Left colon (tissue), 2 donors: ENCODE measurements around the gene SLC6A11. TPM values are rescaled to one million over a fixed set of nuclear protein-coding genes. Genes with fewer than 3 reads are reported as not detected.

Experiments
- ATAC-seq: fragments of 200-7000 bp; cut with Tn5 transposase; one replicate; pipeline ENCODE4 v1.9.1; 2020; ENCODE audit warnings: mild to moderate bottlenecking, moderate library complexity
- DNase-seq, 2 donors: peaks; one replicate each; pipeline ENCODE4 v3.0.0-alpha.2; 2020
- intact Hi-C, 2 donors: fragments of 100-400 bp; cut with DNase I in 1 of 2; cut with micrococcal nuclease in 1 of 2; formaldehyde crosslinking; loops; one replicate each; pipeline versions ENCODE4 v1.11.2 to v1.14.0; 2022; cut with DNase I, micrococcal nuclease
- total RNA-seq, 2 donors: library from RNA; stranded (reverse); fragmentation: NEBNext Ultra II Directional; extraction: Animal tissue kit (Norgen Biotek cat#: 25700); gene quantifications; one replicate each; pipeline ENCODE4 v1.2.1, GENCODE V29; 2021
- donor health status: DM: no; HTN: no; CAD: no.
- donor health status: DM: yes; HTN: yes; CAD: no.

The SLC6A11 gene
- total RNA-seq, 2 donors from 2014 or later: 0.08 TPM; not detected in 1

DNA sequence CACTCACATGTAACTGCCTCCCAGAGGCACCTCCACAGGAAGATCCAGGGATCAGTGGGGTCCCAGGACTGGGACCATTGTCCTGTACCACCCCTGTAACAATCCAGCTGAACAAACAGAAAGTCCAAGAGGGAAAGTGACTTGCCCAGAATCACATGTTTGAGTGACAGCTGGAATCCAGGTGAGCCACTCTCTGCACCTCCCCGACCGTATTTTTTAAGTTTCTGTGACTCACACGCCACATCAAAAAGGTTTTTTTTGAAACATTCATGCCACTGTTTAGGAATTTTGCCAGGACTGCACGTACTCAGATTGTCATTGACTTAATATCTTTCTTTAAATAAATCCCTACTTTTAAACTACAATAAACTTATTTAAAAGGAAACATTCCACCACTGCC lies 166.8 kb downstream of the SLC6A11 start:
- DNase-seq: no peak
- intact Hi-C loops: no loop called here
- ATAC-seq: no peak

DNA sequence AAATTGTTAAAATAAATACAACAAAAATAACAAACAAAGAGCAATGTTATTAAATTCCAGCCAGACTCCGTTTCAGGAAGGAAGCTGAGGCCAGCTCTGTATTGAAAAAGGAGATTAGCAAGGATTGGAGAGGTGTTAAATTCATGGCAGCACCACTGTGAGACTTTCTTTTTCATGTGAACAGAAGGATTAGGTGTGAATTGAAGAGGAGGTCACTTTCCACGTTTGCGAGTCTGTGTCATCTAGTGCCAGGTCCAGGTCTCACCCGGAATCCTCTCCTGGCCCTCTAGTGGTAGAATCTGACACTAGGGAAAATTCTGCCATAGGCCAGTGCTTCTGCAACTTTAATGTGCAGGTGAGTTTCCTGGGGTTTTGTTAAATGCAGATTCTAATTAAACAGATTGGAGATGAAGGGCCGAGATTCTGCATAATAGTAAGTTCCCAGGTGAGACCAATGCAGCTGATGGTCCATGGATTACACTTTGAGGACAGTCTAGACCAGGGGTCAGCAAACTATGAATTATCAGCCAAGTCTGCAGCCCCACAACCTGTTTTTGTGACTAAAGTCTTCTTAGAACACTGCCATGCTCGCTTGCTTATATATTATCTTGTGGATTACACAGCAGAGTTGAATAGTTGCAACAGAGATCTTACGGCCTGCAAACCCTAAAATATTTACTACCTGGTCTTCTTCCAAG lies 167.3 kb downstream of the SLC6A11 start:
- intact Hi-C loops: no loop called here
- ATAC-seq (peak; percentile 61), DNase-seq (no peak)

GRCh38 chr3:10984371-10984896 lies 168.4 kb downstream of the SLC6A11 start:
- no peak for DNase-seq
- intact Hi-C loops: no loop called here
- no peak for ATAC-seq

DNA sequence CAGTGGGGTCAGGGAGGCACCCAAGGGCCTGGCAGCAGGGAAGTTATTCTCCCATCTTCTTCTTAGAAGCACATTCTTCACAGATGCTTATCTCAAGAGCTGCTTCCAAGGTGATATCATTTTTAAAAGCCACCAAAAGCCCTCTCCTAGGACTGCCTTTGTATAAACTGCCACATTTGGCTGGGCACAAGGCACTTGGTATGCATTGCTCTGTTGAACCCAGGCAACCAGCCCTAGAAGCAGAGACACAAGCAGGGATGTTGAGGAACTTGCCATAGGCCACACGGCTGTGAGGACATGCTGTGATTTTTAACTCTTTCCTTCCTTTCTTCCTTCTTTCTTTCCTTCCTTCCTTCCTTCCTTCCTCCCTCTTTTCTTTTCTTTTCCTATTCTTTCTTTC lies 169.2 kb downstream of the SLC6A11 start:
- intact Hi-C loops: no loop called here
- ATAC-seq: no peak
- no peak for DNase-seq

DNA sequence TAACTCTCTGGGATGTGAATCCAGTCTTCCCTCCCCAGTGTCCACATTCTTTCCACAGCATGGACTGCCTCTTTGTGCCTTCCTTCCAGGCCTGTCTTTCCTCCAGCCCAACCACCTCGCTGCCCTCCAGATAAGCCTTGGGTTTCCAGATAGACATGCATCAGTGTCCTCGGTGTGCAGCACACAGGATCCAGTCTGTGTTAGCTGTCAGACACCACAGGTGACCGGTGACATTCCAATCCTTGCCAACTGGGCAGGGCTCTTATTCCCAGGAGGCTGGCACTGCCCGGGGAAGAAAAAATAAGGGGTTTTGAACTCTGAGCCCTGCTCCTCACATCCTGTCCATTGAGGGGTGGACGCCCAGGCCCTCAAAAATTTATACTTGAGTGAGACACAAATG lies 170.6 kb downstream of the SLC6A11 start:
- DNase-seq (no peak), ATAC-seq (no peak)
- intact Hi-C loops: no loop called here

GRCh38 chr3:10988001-10988665 lies 172.1 kb downstream of the SLC6A11 start:
- DNase-seq: no peak
- intact Hi-C loops: no loop called here
- no peak for ATAC-seq

DNA sequence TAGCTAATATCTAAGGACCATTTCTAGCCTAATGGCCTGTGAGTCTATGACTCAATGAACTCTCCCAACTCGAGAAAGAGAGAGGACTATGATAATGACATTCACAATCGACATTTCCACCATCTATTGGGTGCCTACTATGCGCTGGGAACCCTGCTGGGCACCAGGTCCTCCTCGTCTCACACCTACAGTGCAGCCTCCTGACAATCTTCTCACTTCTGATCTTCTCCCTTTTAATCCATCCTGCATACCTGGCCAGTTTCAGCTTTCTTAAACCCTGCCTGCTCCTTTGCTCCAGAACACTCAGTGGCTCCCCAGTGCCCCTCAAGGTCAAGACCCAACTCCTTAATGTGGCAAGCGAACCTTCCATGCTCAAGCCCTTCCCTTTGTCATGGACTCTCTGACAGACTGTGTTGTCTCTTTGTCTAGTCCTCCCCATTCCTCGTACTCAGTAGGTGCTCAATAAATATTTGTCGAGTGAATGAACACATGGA lies 173.0 kb downstream of the SLC6A11 start:
- intact Hi-C loops: no loop called here
- DNase-seq (no peak), ATAC-seq (no peak)

Other genes starting within 250 kb of the SLC6A11 start
- gene SLC6A1, start 176.5 kb downstream of the SLC6A11 start, total RNA-seq: under 1 TPM; 0.21 to 0.36 TPM